ENCODE data around the gene CRISPLD2. TPM values are rescaled to one million over a fixed set of nuclear protein-coding genes. Genes with fewer than 3 reads are reported as not detected.

Gene CRISPLD2
- total and polyA plus RNA-seq, 10 of the 15 experiments (the other 5 are each of a cell fraction or from before 2014, with no cell fraction given): 0.03 to 0.30 (median 0.08) TPM; not detected in 5

DNA sequence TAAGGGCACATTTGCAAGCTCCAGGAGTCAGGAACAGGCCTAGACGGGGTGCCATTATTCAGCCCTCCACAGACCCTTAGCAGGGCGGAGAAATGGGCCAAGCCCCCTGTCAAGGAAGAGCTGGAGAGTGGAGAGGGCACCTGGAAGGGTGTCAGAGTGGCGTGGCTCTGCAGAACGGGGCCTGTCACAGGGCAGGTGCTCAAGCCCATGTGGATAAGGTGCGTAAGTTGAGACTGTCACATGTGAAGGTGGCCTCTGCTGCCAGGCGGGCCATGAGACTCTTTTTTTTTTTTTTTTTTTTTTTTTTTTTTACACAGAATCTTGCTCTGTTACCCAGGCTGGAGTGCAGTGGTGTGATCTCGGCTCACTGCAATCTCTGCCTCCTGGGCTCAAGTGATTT lies 12.0 kb upstream of the CRISPLD2 start:
- no peak for TF ChIP-seq ZSCAN29 (IDR thresholded peaks at IDR 0.05)
- TF ChIP-seq ATF7 (IDR thresholded peaks at IDR 0.05; ENCODE audit: low read depth): no peak
- no peak for TF ChIP-seq NFYB (IDR thresholded peaks at IDR 0.05; ENCODE audit: insufficient read depth, low read depth, low read length)
- TF ChIP-seq, protein P1, sequence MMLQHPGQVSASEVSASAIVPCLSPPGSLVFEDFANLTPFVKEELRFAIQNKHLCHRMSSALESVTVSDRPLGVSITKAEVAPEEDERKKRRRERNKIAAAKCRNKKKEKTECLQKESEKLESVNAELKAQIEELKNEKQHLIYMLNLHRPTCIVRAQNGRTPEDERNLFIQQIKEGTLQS (IDR thresholded peaks at IDR 0.05; ENCODE audit: borderline replicate concordance, extremely low read depth, low read depth, low read length): no peak
- TF ChIP-seq BCLAF1 (IDR thresholded peaks at IDR 0.05): no peak
- no peak for TF ChIP-seq EZH2 (IDR thresholded peaks at IDR 0.05; ENCODE audit: borderline replicate concordance, control insufficient read depth, low read depth, low read length)
- no peak for TF ChIP-seq TARDBP (IDR thresholded peaks at IDR 0.05; ENCODE audit: borderline replicate concordance)
- no peak for TF ChIP-seq PML (IDR thresholded peaks at IDR 0.05; ENCODE audit: low read length)
- no peak for TF ChIP-seq FOXM1 (IDR thresholded peaks at IDR 0.05; ENCODE audit: low read depth, low read length)
- TF ChIP-seq SREBF1 (IDR thresholded peaks at IDR 0.05; ENCODE audit: low read length): no peak
- no peak for TF ChIP-seq NFXL1 (IDR thresholded peaks at IDR 0.05; ENCODE audit: borderline replicate concordance)
- no peak for TF ChIP-seq CBX3 (IDR thresholded peaks at IDR 0.05; ENCODE audit: borderline replicate concordance, low read depth)
- TF ChIP-seq SUPT20H (IDR thresholded peaks at IDR 0.05; ENCODE audit: borderline replicate concordance, control insufficient read depth, low read depth, low read length): no peak
- TF ChIP-seq SREBF2 (IDR thresholded peaks at IDR 0.05; ENCODE audit: low read length): no peak
- no peak for TF ChIP-seq BHLHE40 (IDR thresholded peaks at IDR 0.05; ENCODE audit: borderline replicate concordance in 1 of 2, low read depth in 2 of 2, low read length in 1 of 2)
- TF ChIP-seq DPF2 (IDR thresholded peaks at IDR 0.05): no peak
- intact Hi-C loops (cut with micrococcal nuclease; ENCODE audit: unreplicated experiment): loop anchor here (1.0 kb wide), 1 partner anchor 26 kb away; no protein-coding TSS in a partner anchor
- POLR2A ChIA-PET: no interaction called here
- Histone ChIP-seq H3K4me3 (no peak overlapping the region), H4K20me1 (ENCODE audit: control insufficient read depth, insufficient read depth) (no peaks in the 10 kb centered on the region), H3K27ac (ENCODE audit: control insufficient read depth, insufficient read depth) (no peak overlapping the region), H3K4me2 (ENCODE audit: control insufficient read depth, insufficient read depth) (no peak overlapping the region), H3K9me3 (replicated peaks; ENCODE audit: control insufficient read depth, insufficient read depth, low read length) (no peaks in the 10 kb centered on the region; the same call in 2 of the 3 replicates), H3K4me1 (ENCODE audit: control insufficient read depth, insufficient read depth, low read length) (peaks cover 21% of the 10 kb centered on the region), H2AFZ (ENCODE audit: control insufficient read depth, low read depth, low read length) (no peak overlapping the region), H3K36me3 (ENCODE audit: control insufficient read depth in 2 of 2, insufficient read depth in 2 of 2, low read length in 1 of 2) (no peaks in the 10 kb centered on the region), H3K9ac (ENCODE audit: control insufficient read depth, insufficient read depth, low read length) (no peak overlapping the region), H3K79me2 (ENCODE audit: control insufficient read depth, insufficient read depth, low read length) (no peaks in the 10 kb centered on the region), H3K27me3 (replicated peaks in 1 of 2; ENCODE audit: control insufficient read depth in 2 of 2, insufficient read depth in 2 of 2, low read length in 1 of 2) (no peaks in the 10 kb centered on the region)
- in situ Hi-C loops (cut with MboI): no loop called here
- SMC1A ChIA-PET (ENCODE audit: uncharacterized antibody, unreplicated experiment): no interaction called here
- CTCF ChIA-PET: no interaction called here
- no peak for DNase-seq (ENCODE audit: low read depth, low spot score)
- WGBS (ENCODE audit: insufficient coverage, insufficient replicate concordance, low lambda C conversion rate, missing lambda C conversion rate): 57% methylated on average over 6 of the region's 7 CpGs
- RAD21 ChIA-PET (ENCODE audit: unreplicated experiment): no interaction called here
- no peak for FAIRE-seq
- BruUV-seq (replicated peaks): no TSS peak
- ATAC-seq: no peak

All from GM12878 (cell line).